ENCODE results near the gene ANKRD6.

ANKRD6 gene

GRCh38 chr6:89564752-89565427 lies 131.9 kb downstream of the ANKRD6 start:
- DNase-seq (ENCODE audit: low spot score): no peak

- DNase-seq (ENCODE audit: low spot score): no peak
Measured at GRCh38 chr6:89566008-89566800, 133.3 kb downstream of the ANKRD6 start.

GRCh38 chr6:89566930-89567629 lies 134.1 kb downstream of the ANKRD6 start:
- DNase-seq (ENCODE audit: low spot score): no peak

- DNase-seq (ENCODE audit: low spot score): peak; percentile 37
Measured at GRCh38 chr6:89567630-89568390, 134.9 kb downstream of the ANKRD6 start.

GRCh38 chr6:89574910-89575561 lies 142.1 kb downstream of the ANKRD6 start:
- DNase-seq (ENCODE audit: low spot score): no peak

GRCh38 chr6:89575562-89575960 lies 142.6 kb downstream of the ANKRD6 start:
- DNase-seq (ENCODE audit: low spot score): no peak

- DNase-seq (ENCODE audit: low spot score): no peak
Measured at GRCh38 chr6:89580997-89581666, 148.2 kb downstream of the ANKRD6 start.

GRCh38 chr6:89581689-89582088 lies 148.7 kb downstream of the ANKRD6 start:
- DNase-seq (ENCODE audit: low spot score): no peak

- DNase-seq (ENCODE audit: low spot score): no peak
Measured at GRCh38 chr6:89582669-89583325, 149.8 kb downstream of the ANKRD6 start.

GRCh38 chr6:89583559-89583958 lies 150.6 kb downstream of the ANKRD6 start:
- no peak for DNase-seq (ENCODE audit: low spot score)

- DNase-seq (ENCODE audit: low spot score): no peak
Measured at GRCh38 chr6:89584539-89584938, 151.6 kb downstream of the ANKRD6 start.

GRCh38 chr6:89585154-89585553 lies 152.2 kb downstream of the ANKRD6 start:
- DNase-seq (ENCODE audit: low spot score): no peak

- DNase-seq (ENCODE audit: low spot score): no peak
Measured at GRCh38 chr6:89589297-89590025, 156.5 kb downstream of the ANKRD6 start.

GRCh38 chr6:89590133-89590532 lies 157.2 kb downstream of the ANKRD6 start:
- no peak for DNase-seq (ENCODE audit: low spot score)

GRCh38 chr6:89591745-89592144 lies 158.8 kb downstream of the ANKRD6 start:
- DNase-seq (ENCODE audit: low spot score): no peak

- no peak for DNase-seq (ENCODE audit: low spot score)
Measured at GRCh38 chr6:89596056-89596455, 163.1 kb downstream of the ANKRD6 start.

GRCh38 chr6:89596484-89596883 lies 163.5 kb downstream of the ANKRD6 start:
- DNase-seq (ENCODE audit: low spot score): no peak

GRCh38 chr6:89597372-89597771 lies 164.4 kb downstream of the ANKRD6 start:
- DNase-seq (ENCODE audit: low spot score): no peak

- DNase-seq (ENCODE audit: low spot score): peak; percentile 86
Measured at GRCh38 chr6:89597988-89598387, 165.0 kb downstream of the ANKRD6 start.

GRCh38 chr6:89599727-89600126 lies 166.8 kb downstream of the ANKRD6 start:
- no peak for DNase-seq (ENCODE audit: low spot score)

Measured in HuH-7 (cell line).